GM12878 (cell line): ENCODE results near the gene TBXAS1. TPM values are rescaled to one million over a fixed set of nuclear protein-coding genes. Genes with fewer than 3 reads are reported as not detected.

Experiments
- ATAC-seq: fragments of 200-7000 bp; cut with Tn5 transposase; 3 replicates; pipeline ENCODE4 v1.9.1; 2020; ENCODE audit warnings: mild to moderate bottlenecking, moderate library complexity
- BruUV-seq: library from RNA; stranded (reverse); fragments of 400-500 nt; replicated peaks from 2 replicates; lab custom pipeline; 2021; lab: Mats Ljungman, UMichigan
- CTCF ChIA-PET: fragments of 300-600 bp; sonication (Branson Sonifier 250); formaldehyde crosslinking; extraction: SDS; loops from one replicate; lab custom pipeline; 2021; ENCODE audit warnings: inconsistent platforms; lab: Yijun Ruan, JAX
- POLR2A ChIA-PET: fragments of 350-600 bp; formaldehyde crosslinking; extraction: SDS; loops from one replicate; lab custom pipeline; 2021; ENCODE audit warnings: inconsistent platforms; lab: Charles Lee
- RAD21 ChIA-PET: fragments of 300-600 bp; sonication (Branson Sonifier 250); formaldehyde crosslinking; loops from one replicate; lab custom pipeline; 2023; ENCODE audit warnings: antibody characterized with exemption; ENCODE audit not compliant: unreplicated experiment; lab: Charles Lee
- SMC1A ChIA-PET: fragments of 300-600 bp; sonication (Branson Sonifier 250); formaldehyde crosslinking; loops from one replicate; lab custom pipeline; 2023; ENCODE audit not compliant: unreplicated experiment, uncharacterized antibody; lab: Charles Lee
- DNase-seq: peaks from one replicate; pipeline ENCODE4 v3.0.0-alpha.2; 2011; ENCODE audit warnings: low read depth, low spot score
- FAIRE-seq: peaks from 3 replicates; lab custom pipeline; 2011; peaks lifted over from hg19 to GRCh38; lab: Jason Lieb, UNC
- H2AFZ ChIP-seq: 2 replicates; pipeline ENCODE4 v1.6.0; 2011; ENCODE audit warnings: low read depth, low read length, control low read depth; ENCODE audit not compliant: control insufficient read depth
- H3K27ac ChIP-seq: 2 replicates; pipeline ENCODE4 v1.5.1; 2011; ENCODE audit warnings: control low read depth; ENCODE audit not compliant: control insufficient read depth, insufficient read depth
- H3K27me3 ChIP-seq, 2 experiments: replicated peaks in 1 of 2; 2 replicates each; pipeline versions ENCODE4 v1.6.0 to v1.6.1; 2011; ENCODE audit warnings: low read length in 1 of 2; ENCODE audit not compliant: control insufficient read depth in 2 of 2, insufficient read depth in 2 of 2
- H3K36me3 ChIP-seq, 2 experiments: 2 replicates each; pipeline ENCODE4 v1.5.1; 2011; ENCODE audit warnings: low read length in 1 of 2; ENCODE audit not compliant: control insufficient read depth in 2 of 2, insufficient read depth in 2 of 2
- H3K4me1 ChIP-seq: 2 replicates; pipeline ENCODE4 v1.6.1; 2011; ENCODE audit warnings: mild to moderate bottlenecking, low read length, moderate library complexity, mixed read lengths; ENCODE audit not compliant: control insufficient read depth, insufficient read depth
- H3K4me2 ChIP-seq: 2 replicates; pipeline ENCODE4 v1.6.0; 2011; ENCODE audit warnings: control low read depth; ENCODE audit not compliant: control insufficient read depth, insufficient read depth
- H3K4me3 ChIP-seq: fragments of 200-600 bp; sonication (generic); 2 replicates; pipeline ENCODE4 v1.5.1; 2016
- H3K79me2 ChIP-seq: 2 replicates; pipeline ENCODE4 v1.6.0; 2011; ENCODE audit warnings: low read length; ENCODE audit not compliant: control insufficient read depth, insufficient read depth
- H3K9ac ChIP-seq: 2 replicates; pipeline ENCODE4 v1.8.0; 2011; ENCODE audit warnings: low read length, control low read depth, mixed read lengths; ENCODE audit not compliant: control insufficient read depth, insufficient read depth
- H3K9me3 ChIP-seq: replicated peaks from 3 replicates; pipeline ENCODE4 v1.5.1; 2011; ENCODE audit warnings: mild to moderate bottlenecking, low read length; ENCODE audit not compliant: control insufficient read depth, insufficient read depth
- H4K20me1 ChIP-seq: 2 replicates; pipeline ENCODE4 v1.6.0; 2011; ENCODE audit not compliant: control insufficient read depth, insufficient read depth
- LARP7 ChIP-seq: fragments of 450-650 bp; IDR thresholded peaks from 2 replicates; pipeline ENCODE4 v1.6.1; 2017; ENCODE audit warnings: mild to moderate bottlenecking
- PAX8 ChIP-seq: fragments of 450-650 bp; IDR thresholded peaks from 2 replicates; pipeline ENCODE4 v1.6.1; 2017; ENCODE audit warnings: mild to moderate bottlenecking, moderate library complexity
- PRDM15 ChIP-seq: fragments of 450-650 bp; formaldehyde crosslinking; IDR thresholded peaks from 2 replicates; pipeline ENCODE4 v1.4.0; 2020; ENCODE audit warnings: mild to moderate bottlenecking, moderate library complexity
- RUNX3 ChIP-seq: IDR thresholded peaks from 2 replicates; pipeline ENCODE4 v1.6.1; 2012; ENCODE audit warnings: low read length, inconsistent platforms
- TBL1XR1 ChIP-seq: IDR thresholded peaks from 2 replicates; pipeline ENCODE4 v1.6.1; 2012; ENCODE audit warnings: low read depth, low read length, improper control_type of control experiment
- ZBED1 ChIP-seq: IDR thresholded peaks from 2 replicates; pipeline ENCODE4 v1.6.1; 2016; ENCODE audit warnings: borderline replicate concordance
- ZNF24 ChIP-seq: fragments of 450-650 bp; IDR thresholded peaks from 2 replicates; pipeline ENCODE4 v1.6.1; 2017; ENCODE audit warnings: antibody characterized with exemption, mild to moderate bottlenecking
- ZZZ3 ChIP-seq: IDR thresholded peaks from 2 replicates; pipeline ENCODE4 v1.6.1; 2011; ENCODE audit warnings: low read depth; ENCODE audit not compliant: control insufficient read depth, insufficient read length
- WGBS: methylation state at CpG from one replicate; pipeline ENCODE4 v1.1.6; 2016; ENCODE audit warnings: low lambda C conversion rate; ENCODE audit not compliant: insufficient replicate concordance, insufficient coverage; ENCODE audit errors: missing lambda C conversion rate; 5-methylcytosine and 5-hydroxymethylcytosine counted together
- in situ Hi-C: fragments of 300-500 bp; cut with MboI; formaldehyde crosslinking; loops from 9 replicates; pipeline ENCODE4 v1.14.3; 2018; ENCODE audit warnings: mixed read lengths
- intact Hi-C: fragments of 100-400 bp; cut with micrococcal nuclease; formaldehyde crosslinking; loops from one replicate; pipeline ENCODE4 v1.14.2; 2022; ENCODE audit not compliant: unreplicated experiment
- polyA plus RNA-seq, 11 experiments: library from polyadenylated mRNA; depleted of rRNA in 4 of 11; unstranded in 6 of 11; stranded (reverse) in 5 of 11; fragments of >200 nt; fragmentation: Nextera tagmentation in 4 of 11; fragmentation: Illumina TruSeq in 1 of 11; extraction: Ambion mirVana in 4 of 11; extraction: Trizol in 1 of 11; gene quantifications; 1 replicate in 1 of 11; 2 replicates in 10 of 11; pipeline versions ENCODE4 v1.2.1 to v1.2.3, GENCODE V29; 2011 to 2016; ENCODE audit warnings: inconsistent platforms in 2 of 11, missing spikeins in 2 of 11, low read depth in 1 of 11
- total RNA-seq, 4 experiments: library from RNA; depleted of rRNA in 3 of 4; stranded (reverse); fragments of >200 nt in 3 of 4; fragmentation: Illumina TruSeq in 1 of 4; extraction: Trizol in 1 of 4; gene quantifications; 2 replicates each; pipeline versions ENCODE4 v1.2.1 to v1.2.3, GENCODE V29; 2013 to 2021

Gene TBXAS1
- total and polyA plus RNA-seq, 10 of the 15 experiments (the other 5 are each of a cell fraction or from before 2014, with no cell fraction given) = 1.5 to 32.7 (median 16.3) TPM

- ATAC-seq (no peak), DNase-seq (no peak), FAIRE-seq (no peak)
- Histone ChIP-seq H4K20me1 (no peaks in the 10 kb centered on the region), H3K4me3 (no peak overlapping the region), H3K27ac (no peak overlapping the region), H2AFZ (no peak overlapping the region), H3K9ac (no peak overlapping the region), H3K36me3 (no peaks in the 10 kb centered on the region), H3K79me2 (no peaks in the 10 kb centered on the region), H3K9me3 (no peaks in the 10 kb centered on the region), H3K4me1 (peaks cover 29% of the 10 kb centered on the region), H3K27me3 (no peaks in the 10 kb centered on the region), H3K4me2 (no peak overlapping the region; the same call in 1 of the 2 replicates)
- TF ChIP-seq TBL1XR1 (no peak), LARP7 (no peak), ZBED1 (no peak), ZZZ3 (no peak), PRDM15 (no peak), RUNX3 (no peak), PAX8 (no peak), ZNF24 (no peak)
- WGBS = 99% methylated on average over 6 of the region's 6 CpGs
- ChIA-PET RAD21 (interaction anchor here (1.0 to 1.2 kb wide), 2 partner anchors 14 to 79 kb away, joined by 3 to 4 read pairs; no protein-coding TSS in a partner anchor), SMC1A (interaction anchor here (0.9 to 4.4 kb wide), 5 partner anchors 14 to 269 kb away, joined by 3 to 45 read pairs (median 11); no protein-coding TSS in a partner anchor), CTCF (interaction anchor here (1.0 to 3.9 kb wide), 4 partner anchors 9 to 21 kb away, joined by 3 to 17 read pairs (median 10); no protein-coding TSS in a partner anchor), POLR2A (no interaction called here)
- no TSS peak for BruUV-seq
- intact Hi-C loops (no loop called here), in situ Hi-C loops (no loop called here)
These were observed 85.5 kb downstream of the TBXAS1 start for GRCh38 chr7:139914306-139915267.
